SU-DHL-6 (cell line): ENCODE results near the gene SPEG.

ENCODE experiments used
- H2AFZ ChIP-seq: fragments of 200-600 bp; sonication (generic); 2 replicates; pipeline ENCODE4 v1.6.1; 2014; ENCODE audit warnings: low read depth, mild to moderate bottlenecking, moderate library complexity, mixed read lengths, antibody characterized with exemption, low read length; ENCODE audit not compliant: severe bottlenecking
- H3F3A ChIP-seq: fragments of 200-600 bp; shearing (Covaris generic); 2 replicates; pipeline ENCODE4 v1.6.0; 2016; ENCODE audit warnings: antibody characterized with exemption, mild to moderate bottlenecking; ENCODE audit not compliant: insufficient read depth
- H3K27ac ChIP-seq: fragments of 200-600 bp; sonication (generic); 2 replicates; pipeline ENCODE4 v1.5.1; 2016; ENCODE audit warnings: low read depth, mild to moderate bottlenecking, low read length, moderate library complexity, mixed read lengths
- H3K27me3 ChIP-seq: fragments of 200-600 bp; sonication (generic), shearing (Covaris generic); 2 replicates; pipeline ENCODE4 v1.6.0; 2014; ENCODE audit warnings: mild to moderate bottlenecking, low read length
- H3K36me3 ChIP-seq: fragments of 200-600 bp; sonication (generic); 2 replicates; pipeline ENCODE4 v1.6.1; 2014; ENCODE audit warnings: mild to moderate bottlenecking, low read length, mixed read lengths
- H3K4me2 ChIP-seq: fragments of 300-600, 200-600 bp; shearing (Covaris generic), sonication (generic); 2 replicates; pipeline ENCODE4 v1.6.0; 2014; ENCODE audit warnings: low read length, low read depth, mild to moderate bottlenecking; ENCODE audit not compliant: poor library complexity, severe bottlenecking
- H3K4me3 ChIP-seq: fragments of 200-600 bp; sonication (generic); 2 replicates; pipeline ENCODE4 v1.5.1; 2014; ENCODE audit warnings: antibody characterized with exemption, low read length, mild to moderate bottlenecking, mixed read lengths; ENCODE audit not compliant: insufficient read depth, poor library complexity, severe bottlenecking
- H3K79me2 ChIP-seq: fragments of 200-600 bp; sonication (generic); 2 replicates; pipeline ENCODE4 v1.6.1; 2014; ENCODE audit warnings: mild to moderate bottlenecking, low read length, moderate library complexity; ENCODE audit not compliant: insufficient read depth
- H3K9ac ChIP-seq: fragments of 200-600 bp; sonication (generic); 2 replicates; pipeline ENCODE4 v1.7.0; 2014; ENCODE audit warnings: mild to moderate bottlenecking, low read length
- H3K9me2 ChIP-seq: fragments of 200-600 bp; sonication (generic); replicated peaks from 2 replicates; pipeline ENCODE4 v1.6.1; 2014; ENCODE audit warnings: low read length; ENCODE audit not compliant: insufficient read depth
- H3K9me3 ChIP-seq: fragments of 200-600 bp; sonication (generic); 2 replicates; pipeline ENCODE4 v1.6.1; 2014; ENCODE audit warnings: low read length, mixed read lengths; ENCODE audit not compliant: insufficient read depth
- H4K20me1 ChIP-seq: fragments of 200-600 bp; sonication (generic); 2 replicates; pipeline ENCODE4 v1.6.1; 2014; ENCODE audit warnings: low read depth, mild to moderate bottlenecking, antibody characterized with exemption, low read length, moderate library complexity, mixed read lengths
- CTCF ChIP-seq: fragments of 200-600 bp; sonication (generic); IDR thresholded peaks from one replicate; pipeline ENCODE4 v1.5.1; 2017; ENCODE audit warnings: antibody characterized with exemption, mild to moderate bottlenecking, low read length, moderate library complexity; ENCODE audit not compliant: insufficient read depth, poor library complexity, severe bottlenecking
- EZH2phosphoT487 ChIP-seq: fragments of 200-600 bp; sonication (generic), shearing (Covaris generic); conservative IDR thresholded peaks from 2 replicates; pipeline ENCODE4 v1.6.1; 2018; ENCODE audit warnings: mild to moderate bottlenecking, antibody characterized with exemption, low read length, moderate library complexity, mixed read lengths

Gene SPEG

DNA sequence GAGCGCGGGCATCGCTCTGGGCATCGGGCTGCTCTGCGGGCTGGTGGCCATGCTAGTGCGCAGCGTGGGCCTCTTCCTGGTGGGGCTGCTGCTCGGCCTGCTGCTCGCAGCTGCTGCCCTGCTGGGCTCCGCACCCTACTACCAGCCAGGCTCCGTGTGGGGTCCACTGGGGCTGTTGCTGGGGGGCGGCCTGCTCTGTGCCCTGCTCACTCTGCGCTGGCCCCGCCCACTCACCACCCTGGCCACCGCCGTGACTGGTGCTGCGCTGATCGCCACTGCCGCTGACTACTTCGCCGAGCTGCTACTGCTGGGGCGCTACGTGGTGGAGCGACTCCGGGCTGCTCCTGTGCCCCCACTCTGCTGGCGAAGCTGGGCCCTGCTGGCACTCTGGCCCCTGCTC lies 113.0 kb downstream of the SPEG start:
- no peaks in the 10 kb centered on the region for H3K79me2 ChIP-seq
- H3K27ac ChIP-seq: no peak overlapping the region
- H4K20me1 ChIP-seq: no peaks in the 10 kb centered on the region
- H3K27me3 ChIP-seq: no peaks in the 10 kb centered on the region
- H2AFZ ChIP-seq: no peak overlapping the region
- H3K4me2 ChIP-seq: no peak overlapping the region
- H3K9ac ChIP-seq: no peak overlapping the region
- H3K4me3 ChIP-seq: no peak overlapping the region
- H3F3A ChIP-seq: peaks cover 2% of the 10 kb centered on the region
- H3K9me3 ChIP-seq: no peaks in the 10 kb centered on the region
- no peaks in the 10 kb centered on the region for H3K9me2 ChIP-seq
- TF ChIP-seq CTCF: no peak
- TF ChIP-seq EZH2phosphoT487: no peak
- no peaks in the 10 kb centered on the region for H3K36me3 ChIP-seq
